Activated CD4-positive, alpha-beta T cell treated with anti-CD3 and anti-CD28 coated beads, Interleukin-2, amount 10 ng/mL, durations not matched to agents 7 days and 5 days (primary cell): ENCODE measurements around the gene GUCY1A2. TPM values are rescaled to one million over a fixed set of nuclear protein-coding genes. Genes with fewer than 3 reads are reported as not detected.

Source experiments
- CTCF ChIA-PET: fragments of 350-600 bp; sonication (Branson Sonifier 250); formaldehyde crosslinking; loops from one replicate; lab custom pipeline; 2021; ENCODE audit warnings: antibody characterized with exemption; lab: Charles Lee
- POLR2A ChIA-PET: fragments of 350-600 bp; sonication (Branson Sonifier 250); formaldehyde crosslinking; loops from one replicate; lab custom pipeline; 2021; ENCODE audit warnings: antibody characterized with exemption; lab: Charles Lee
- DNase-seq: peaks from one replicate; pipeline ENCODE4 v3.0.0-alpha.2; 2020
- H3K27ac Mint-ChIP-seq: one replicate; pipeline ENCODE4 v1.8.0; 2021; ENCODE audit warnings: mild to moderate bottlenecking, moderate library complexity, mixed read lengths
- H3K27me3 Mint-ChIP-seq: one replicate; pipeline ENCODE4 v1.8.0; 2021; ENCODE audit warnings: mixed read lengths
- H3K36me3 Mint-ChIP-seq: one replicate; pipeline ENCODE4 v1.8.0; 2021; ENCODE audit warnings: low read depth, mixed read lengths
- H3K4me1 Mint-ChIP-seq: one replicate; pipeline ENCODE4 v1.8.0; 2021; ENCODE audit warnings: mixed read lengths
- H3K4me3 Mint-ChIP-seq: one replicate; pipeline ENCODE4 v1.8.0; 2021; ENCODE audit warnings: mild to moderate bottlenecking, moderate library complexity, mixed read lengths
- H3K9me3 Mint-ChIP-seq: one replicate; pipeline ENCODE4 v1.8.0; 2021; ENCODE audit warnings: mixed read lengths
- total RNA-seq, 2 experiments: library from RNA; stranded (reverse); gene quantifications; one replicate each; pipeline ENCODE4 v1.2.3, GENCODE V29; 2021

GUCY1A2 gene
- total RNA-seq, 2 experiments from 2014 or later: not detected

GRCh38 chr11:106958517-106959248 lies 59.6 kb downstream of the GUCY1A2 start:
- POLR2A ChIA-PET: no interaction called here
- H3K27me3 Mint-ChIP-seq: no peaks in the 10 kb centered on the region
- no peaks in the 10 kb centered on the region for H3K36me3 Mint-ChIP-seq
- CTCF ChIA-PET: no interaction called here
- H3K4me1 Mint-ChIP-seq: no peaks in the 10 kb centered on the region
- no peak overlapping the region for H3K4me3 Mint-ChIP-seq
- H3K9me3 Mint-ChIP-seq: no peaks in the 10 kb centered on the region
- no peak for DNase-seq
- no peak overlapping the region for H3K27ac Mint-ChIP-seq

DNA sequence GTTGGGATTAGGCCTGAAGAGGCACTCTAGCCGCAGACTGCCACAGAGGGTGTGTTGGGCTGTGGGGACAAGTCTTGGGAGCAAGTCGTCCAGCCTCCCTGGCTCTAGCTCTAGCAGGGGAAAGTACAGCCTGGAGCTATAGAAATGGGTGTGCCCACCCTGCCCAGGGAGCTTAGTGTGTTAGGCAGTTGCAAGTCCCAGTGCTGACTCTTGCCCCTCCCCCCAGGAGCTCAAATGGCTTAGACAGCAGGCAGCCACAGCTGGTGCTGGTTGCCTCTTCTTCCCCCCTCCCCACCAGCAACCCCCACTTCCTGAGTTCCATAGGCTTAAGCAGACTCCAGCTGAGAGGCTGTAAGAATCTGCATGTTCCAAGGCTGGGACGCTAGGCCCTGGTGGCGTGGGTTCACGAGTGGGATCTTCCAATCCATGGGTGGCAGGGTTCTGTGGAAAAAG lies 61.2 kb downstream of the GUCY1A2 start:
- no peak overlapping the region for H3K4me3 Mint-ChIP-seq
- POLR2A ChIA-PET: no interaction called here
- peaks cover 2% of the 10 kb centered on the region for H3K9me3 Mint-ChIP-seq
- no peak for DNase-seq
- no peaks in the 10 kb centered on the region for H3K36me3 Mint-ChIP-seq
- no peak overlapping the region for H3K27ac Mint-ChIP-seq
- CTCF ChIA-PET: no interaction called here
- H3K27me3 Mint-ChIP-seq: no peaks in the 10 kb centered on the region
- H3K4me1 Mint-ChIP-seq: no peaks in the 10 kb centered on the region

DNA sequence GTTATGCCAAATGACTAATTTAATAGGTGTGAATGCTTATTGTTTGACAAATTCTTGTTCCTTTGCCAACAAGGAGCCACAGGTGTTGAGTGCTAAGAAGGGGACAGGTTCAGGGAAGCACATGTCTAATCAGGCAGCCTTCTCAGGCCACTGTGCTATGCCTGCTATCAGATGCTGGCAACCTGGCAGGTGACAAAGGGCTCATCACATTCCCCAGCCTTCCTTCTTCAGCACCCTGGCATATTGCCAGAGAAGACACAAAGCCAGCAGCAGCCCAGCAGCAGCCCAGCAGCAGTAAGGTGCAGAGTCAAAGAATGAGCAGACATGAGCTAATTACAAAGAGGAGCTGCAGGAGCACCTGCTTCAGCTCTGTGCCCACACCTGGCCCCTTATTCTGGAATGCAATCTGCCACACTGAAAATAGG lies 68.2 kb downstream of the GUCY1A2 start:
- H3K4me1 Mint-ChIP-seq: no peaks in the 10 kb centered on the region
- ChIA-PET POLR2A (no interaction called here), CTCF (no interaction called here)
- H3K27me3 Mint-ChIP-seq: no peaks in the 10 kb centered on the region
- no peak overlapping the region for H3K27ac Mint-ChIP-seq
- H3K36me3 Mint-ChIP-seq: no peaks in the 10 kb centered on the region
- no peak overlapping the region for H3K4me3 Mint-ChIP-seq
- no peak for DNase-seq
- peaks cover 4% of the 10 kb centered on the region for H3K9me3 Mint-ChIP-seq

GRCh38 chr11:106943089-106943488 lies 75.2 kb downstream of the GUCY1A2 start:
- Mint-ChIP-seq H3K4me1 (no peaks in the 10 kb centered on the region), H3K36me3 (no peaks in the 10 kb centered on the region), H3K27me3 (no peaks in the 10 kb centered on the region), H3K4me3 (no peak overlapping the region), H3K27ac (no peak overlapping the region), H3K9me3 (peaks cover 2% of the 10 kb centered on the region)
- POLR2A ChIA-PET: no interaction called here
- CTCF ChIA-PET: no interaction called here
- no peak for DNase-seq

- no peaks in the 10 kb centered on the region for H3K36me3 Mint-ChIP-seq
- ChIA-PET CTCF (no interaction called here), POLR2A (no interaction called here)
- no peak overlapping the region for H3K4me3 Mint-ChIP-seq
- DNase-seq: no peak
- H3K27ac Mint-ChIP-seq: no peak overlapping the region
- H3K4me1 Mint-ChIP-seq: no peaks in the 10 kb centered on the region
- no peaks in the 10 kb centered on the region for H3K27me3 Mint-ChIP-seq
- H3K9me3 Mint-ChIP-seq: no peaks in the 10 kb centered on the region
Observed at GRCh38 chr11:106939157-106939556, 79.1 kb downstream of the GUCY1A2 start.

- DNase-seq: no peak
- Mint-ChIP-seq H3K4me3 (no peak overlapping the region), H3K4me1 (no peaks in the 10 kb centered on the region), H3K36me3 (no peaks in the 10 kb centered on the region), H3K27me3 (no peaks in the 10 kb centered on the region), H3K9me3 (no peaks in the 10 kb centered on the region), H3K27ac (no peak overlapping the region)
- ChIA-PET CTCF (no interaction called here), POLR2A (no interaction called here)
Observed at GRCh38 chr11:106937111-106937510, 81.2 kb downstream of the GUCY1A2 start.

GRCh38 chr11:106925245-106925644 lies 93.0 kb downstream of the GUCY1A2 start:
- POLR2A ChIA-PET: no interaction called here
- Mint-ChIP-seq H3K4me3 (no peak overlapping the region), H3K27ac (no peak overlapping the region), H3K27me3 (no peaks in the 10 kb centered on the region), H3K36me3 (no peaks in the 10 kb centered on the region), H3K9me3 (peaks cover 6% of the 10 kb centered on the region), H3K4me1 (no peaks in the 10 kb centered on the region)
- CTCF ChIA-PET: no interaction called here
- DNase-seq: no peak

DNA sequence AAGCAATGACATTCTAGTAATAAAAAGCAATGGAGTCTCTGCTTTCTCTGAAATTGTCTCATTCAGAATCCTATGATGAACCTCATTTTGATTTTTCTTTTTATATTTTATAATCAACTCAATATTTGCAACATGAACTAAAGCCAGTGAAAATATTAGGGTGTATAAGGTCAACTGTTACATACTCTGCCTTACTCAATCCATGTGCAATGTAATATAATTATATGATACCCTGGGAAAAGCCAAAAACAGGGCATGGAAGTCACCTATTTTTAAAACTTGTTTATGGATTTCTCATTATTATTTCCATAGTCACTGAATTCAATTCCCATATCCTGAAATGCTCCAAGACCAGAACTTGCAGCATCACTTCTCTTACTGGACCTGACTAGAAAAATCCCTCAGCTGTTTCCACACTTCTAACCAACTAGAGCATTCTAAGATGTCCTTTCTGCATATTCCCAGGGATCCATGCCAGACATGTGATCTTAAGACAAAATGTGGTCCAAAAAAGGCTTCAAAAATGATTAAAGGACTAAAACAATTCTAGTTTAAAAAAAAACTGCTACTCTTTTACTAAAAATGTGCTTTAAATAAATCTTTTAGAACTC lies 97.3 kb downstream of the GUCY1A2 start:
- H3K4me1 Mint-ChIP-seq: no peaks in the 10 kb centered on the region
- H3K9me3 Mint-ChIP-seq: peaks cover 7% of the 10 kb centered on the region
- DNase-seq: no peak
- POLR2A ChIA-PET: no interaction called here
- no peaks in the 10 kb centered on the region for H3K27me3 Mint-ChIP-seq
- H3K27ac Mint-ChIP-seq: no peak overlapping the region
- H3K4me3 Mint-ChIP-seq: no peak overlapping the region
- CTCF ChIA-PET: no interaction called here
- no peaks in the 10 kb centered on the region for H3K36me3 Mint-ChIP-seq

DNA sequence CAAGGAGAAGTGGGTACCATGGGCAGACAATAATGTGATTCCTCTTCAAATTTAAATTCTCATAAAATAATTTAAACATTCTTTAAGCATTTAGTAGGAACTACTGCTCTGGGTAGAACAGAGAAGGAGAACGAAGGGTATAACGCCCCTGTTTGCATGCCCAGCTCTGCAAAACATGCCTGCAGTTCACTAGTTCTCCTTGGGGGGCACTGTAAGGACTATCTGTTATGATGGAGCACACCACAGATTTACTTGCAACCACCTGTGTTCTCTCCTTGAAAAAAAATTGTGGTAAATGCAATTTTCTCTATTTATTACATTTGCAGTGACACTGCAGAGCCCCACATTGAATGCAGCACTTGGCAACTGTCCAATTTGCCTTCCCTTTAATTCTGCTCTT lies 100.3 kb downstream of the GUCY1A2 start:
- ChIA-PET CTCF (no interaction called here), POLR2A (no interaction called here)
- H3K27me3 Mint-ChIP-seq: no peaks in the 10 kb centered on the region
- no peak for DNase-seq
- H3K4me1 Mint-ChIP-seq: no peaks in the 10 kb centered on the region
- no peaks in the 10 kb centered on the region for H3K36me3 Mint-ChIP-seq
- H3K9me3 Mint-ChIP-seq: peaks cover 9% of the 10 kb centered on the region
- no peak overlapping the region for H3K27ac Mint-ChIP-seq
- no peak overlapping the region for H3K4me3 Mint-ChIP-seq

- ChIA-PET CTCF (no interaction called here), POLR2A (no interaction called here)
- DNase-seq: no peak
- Mint-ChIP-seq H3K4me3 (no peak overlapping the region), H3K27ac (no peak overlapping the region), H3K4me1 (no peaks in the 10 kb centered on the region), H3K27me3 (no peaks in the 10 kb centered on the region), H3K36me3 (no peaks in the 10 kb centered on the region), H3K9me3 (peaks cover 11% of the 10 kb centered on the region)
Observed at GRCh38 chr11:106914409-106914808, 103.9 kb downstream of the GUCY1A2 start.

DNA sequence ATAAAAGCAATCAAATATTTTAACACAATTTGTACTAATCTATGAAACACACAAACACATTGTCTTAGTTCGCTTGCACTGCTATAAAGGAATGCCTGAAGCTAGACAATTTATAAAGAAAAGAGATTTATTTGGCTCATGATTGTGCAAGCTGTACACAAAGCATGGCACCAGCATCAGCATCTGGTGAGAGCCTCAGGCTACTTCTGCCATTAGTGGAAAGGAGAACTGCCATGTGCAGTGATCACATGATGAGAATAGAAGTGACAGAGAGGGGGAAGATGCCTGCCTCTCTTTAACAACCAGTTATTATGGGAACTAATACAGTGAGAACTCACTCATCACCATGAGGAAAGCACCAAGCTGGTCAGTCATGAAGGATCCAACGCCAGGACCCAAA lies 105.1 kb downstream of the GUCY1A2 start:
- POLR2A ChIA-PET: no interaction called here
- H3K27ac Mint-ChIP-seq: no peak overlapping the region
- no peaks in the 10 kb centered on the region for H3K36me3 Mint-ChIP-seq
- H3K4me3 Mint-ChIP-seq: no peak overlapping the region
- peaks cover 11% of the 10 kb centered on the region for H3K9me3 Mint-ChIP-seq
- no peaks in the 10 kb centered on the region for H3K4me1 Mint-ChIP-seq
- no peak for DNase-seq
- H3K27me3 Mint-ChIP-seq: no peaks in the 10 kb centered on the region
- CTCF ChIA-PET: no interaction called here

DNA sequence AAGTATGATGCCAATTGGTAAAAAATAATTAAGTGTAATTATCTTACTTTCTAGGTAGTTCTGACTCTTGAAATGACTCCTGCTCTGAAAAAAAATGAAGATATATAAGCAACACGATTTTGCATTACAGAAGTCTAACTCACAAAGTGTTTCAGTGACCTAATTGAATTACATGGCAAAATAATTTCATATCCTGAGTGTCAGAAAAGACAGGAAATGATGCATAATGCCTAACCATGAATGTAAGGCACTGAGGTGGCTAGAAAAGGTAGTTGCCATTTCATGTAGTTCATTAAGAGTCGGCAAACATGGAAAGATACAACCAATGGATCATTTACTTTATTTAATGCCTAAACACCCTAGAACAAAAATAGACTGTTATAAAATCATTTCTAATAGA lies 113.5 kb downstream of the GUCY1A2 start:
- H3K9me3 Mint-ChIP-seq: peaks cover 5% of the 10 kb centered on the region
- no peak overlapping the region for H3K4me3 Mint-ChIP-seq
- POLR2A ChIA-PET: no interaction called here

GRCh38 chr11:106889718-106890117 lies 128.6 kb downstream of the GUCY1A2 start:
- Mint-ChIP-seq H3K27ac (no peak overlapping the region), H3K27me3 (no peaks in the 10 kb centered on the region), H3K4me3 (no peak overlapping the region), H3K36me3 (no peaks in the 10 kb centered on the region), H3K9me3 (peaks cover 6% of the 10 kb centered on the region), H3K4me1 (no peaks in the 10 kb centered on the region)
- DNase-seq: no peak
- CTCF ChIA-PET: no interaction called here
- POLR2A ChIA-PET: no interaction called here

More for the DNA sequence above, 113.5 kb downstream of the GUCY1A2 start:
- H3K4me1 Mint-ChIP-seq: no peaks in the 10 kb centered on the region
- H3K36me3 Mint-ChIP-seq: no peaks in the 10 kb centered on the region
- CTCF ChIA-PET: no interaction called here
- H3K27ac Mint-ChIP-seq: no peak overlapping the region
- H3K27me3 Mint-ChIP-seq: no peaks in the 10 kb centered on the region
- DNase-seq: no peak
